ENCODE measurements around the gene LRRC37A3. TPM values are rescaled to one million over a fixed set of nuclear protein-coding genes. Genes with fewer than 3 reads are reported as not detected.
"Not testable (repeated sequence)": the region's sequence is repeated elsewhere in the genome, so short reads cannot be mapped to it uniquely, and the experiment has no call there.

LRRC37A3 gene
- total RNA-seq (2021; ENCODE audit: unreplicated experiment) (13.3 TPM), Bru-seq, nascent RNA (percentile 69 among the genes with signal in this experiment), BruChase-seq, experiment 1, labeled RNA remaining after a 2-hour chase (percentile 79 among the genes with signal in this experiment), BruChase-seq, experiment 2, labeled RNA remaining after a 6-hour chase (percentile 78 among the genes with signal in this experiment)
- 9.2 TPM for polyA plus RNA-seq (2012; ENCODE audit: insufficient read length)
- long read RNA-seq, full-length matches to known transcripts = 2 of 7 reads
- long read RNA-seq, partial matches to known transcripts = 3 of 7 reads
- long read RNA-seq, other reads (novel, unspliced or antisense) = 2 of 7 reads

- in situ Hi-C loops (cut with HindIII; ENCODE audit: low pct_unique_long_range_greater_than_20kb, low sequenced_read_pairs); POLR2A ChIA-PET; BruUV-seq (replicated peaks); H3K4me1 ChIP-seq (ENCODE audit: control insufficient read depth, insufficient read depth, low read length); H3K9me3 ChIP-seq (ENCODE audit: control insufficient read depth, insufficient read depth, low read depth, low read length); intact Hi-C loops (cut with micrococcal nuclease; ENCODE audit: unreplicated experiment); H3K27me3 ChIP-seq (ENCODE audit: control insufficient read depth, insufficient read depth, low read length); CTCF ChIA-PET; H3K36me3 ChIP-seq (ENCODE audit: control insufficient read depth, insufficient read depth, low read length): not testable (repeated sequence)
- peak; percentile 60 for DNase-seq (ENCODE audit: low read depth, low spot score)
- peak; percentile 90 for TF ChIP-seq CTCF (IDR thresholded peaks at IDR 0.05)
- TF ChIP-seq SIN3A (IDR thresholded peaks at IDR 0.05; ENCODE audit: borderline replicate concordance, insufficient read depth, low read depth, low read length) = peak; percentile 66; the same call in 1 of the 2 replicates
- peak; percentile 66; the same call in 1 of the 2 replicates for TF ChIP-seq POLR2AphosphoS5 (IDR thresholded peaks at IDR 0.05; ENCODE audit: low read depth, low read length)
- H3K4me3 ChIP-seq (ENCODE audit: low read depth in 2 of 2, low read length in 2 of 2) = peak within 1 kb of the TSS; percentile 54 to 60
- H3K27ac ChIP-seq (ENCODE audit: low read length) = peak within 1 kb of the TSS; percentile 70
- ATAC-seq = peak; percentile 99
Measured at GRCh38 chr17:64919289-64920025, at the start of gene LRRC37A3. LRRC37A3 (minus strand) TSS chr17:64919478; CDS start chr17:64897257, 22,221 bp downstream.

- peak overlapping the region; percentile 25 to 33 for H3K4me3 ChIP-seq (ENCODE audit: low read depth in 2 of 2, low read length in 2 of 2)
- H3K36me3 ChIP-seq (ENCODE audit: control insufficient read depth, insufficient read depth, low read length); H3K27me3 ChIP-seq (ENCODE audit: control insufficient read depth, insufficient read depth, low read length); BruUV-seq (replicated peaks); DNase-seq (ENCODE audit: low read depth, low spot score); H3K9me3 ChIP-seq (ENCODE audit: control insufficient read depth, insufficient read depth, low read depth, low read length); in situ Hi-C loops (cut with HindIII; ENCODE audit: low pct_unique_long_range_greater_than_20kb, low sequenced_read_pairs); CTCF ChIA-PET; H3K4me1 ChIP-seq (ENCODE audit: control insufficient read depth, insufficient read depth, low read length): not testable (repeated sequence)
- peak overlapping the region; percentile 77 for H3K27ac ChIP-seq (ENCODE audit: low read length)
- POLR2A ChIA-PET = interaction anchor here (0.7 kb wide), 1 partner anchor 498 kb away, joined by 3 read pairs; no protein-coding TSS in a partner anchor
- intact Hi-C loops (cut with micrococcal nuclease; ENCODE audit: unreplicated experiment) = loop anchor here (10.0 kb wide), 2 partner anchors 191 to 229 kb away; no protein-coding TSS in a partner anchor
- ATAC-seq = peak; percentile 98
- TF ChIP-seq CTCF (IDR thresholded peaks at IDR 0.05) = peak; percentile 56
Measured at GRCh38 chr17:64965873-64966287, 46.6 kb upstream of the LRRC37A3 start.

GRCh38 chr17:64965256-64965872 lies 46.1 kb upstream of the LRRC37A3 start:
- H3K9me3 ChIP-seq (ENCODE audit: control insufficient read depth, insufficient read depth, low read depth, low read length); H3K27me3 ChIP-seq (ENCODE audit: control insufficient read depth, insufficient read depth, low read length); H3K36me3 ChIP-seq (ENCODE audit: control insufficient read depth, insufficient read depth, low read length); ATAC-seq; DNase-seq (ENCODE audit: low read depth, low spot score); CTCF ChIA-PET; in situ Hi-C loops (cut with HindIII; ENCODE audit: low pct_unique_long_range_greater_than_20kb, low sequenced_read_pairs); H3K4me1 ChIP-seq (ENCODE audit: control insufficient read depth, insufficient read depth, low read length); BruUV-seq (replicated peaks): not testable (repeated sequence)
- POLR2A ChIA-PET = interaction anchor here (0.7 kb wide), 1 partner anchor 498 kb away, joined by 3 read pairs; no protein-coding TSS in a partner anchor
- Histone ChIP-seq H3K27ac (ENCODE audit: low read length) (peak overlapping the region; percentile 77), H3K4me3 (ENCODE audit: low read depth in 2 of 2, low read length in 2 of 2) (peak overlapping the region; percentile 25 to 33)
- intact Hi-C loops (cut with micrococcal nuclease; ENCODE audit: unreplicated experiment) = loop anchor here (10.0 kb wide), 2 partner anchors 191 to 229 kb away; no protein-coding TSS in a partner anchor
